Activated CD4-positive, alpha-beta T cell treated with anti-CD3 and anti-CD28 coated beads for 36 hours (primary cell): ENCODE data around the gene IFNL1. TPM values are rescaled to one million over a fixed set of nuclear protein-coding genes. Genes with fewer than 3 reads are reported as not detected.
A peak's percentile ranks its signal among the peaks of the same experiment; 100 is the strongest.

Source experiments
- ATAC-seq: fragments of 200-7000 bp; cut with Tn5 transposase; one replicate; pipeline ENCODE4 v1.10.0; 2021; ENCODE audit warnings: mild to moderate bottlenecking, moderate library complexity
- CTCF ChIA-PET: fragments of 350-600 bp; sonication (Branson Sonifier 250); formaldehyde crosslinking; loops from one replicate; lab custom pipeline; 2021; ENCODE audit warnings: antibody characterized with exemption; lab: Charles Lee
- POLR2A ChIA-PET: fragments of 350-600 bp; sonication (Branson Sonifier 250); formaldehyde crosslinking; loops from one replicate; lab custom pipeline; 2021; ENCODE audit warnings: antibody characterized with exemption, inconsistent platforms; lab: Charles Lee
- DNase-seq: peaks from one replicate; pipeline ENCODE4 v3.0.0-alpha.2; 2020
- H3K27ac Mint-ChIP-seq: one replicate; pipeline ENCODE4 v1.8.0; 2021; ENCODE audit warnings: mixed read lengths
- H3K27me3 Mint-ChIP-seq: one replicate; pipeline ENCODE4 v1.8.0; 2021; ENCODE audit warnings: mixed read lengths
- H3K36me3 Mint-ChIP-seq: one replicate; pipeline ENCODE4 v1.8.0; 2021; ENCODE audit warnings: low read depth, mixed read lengths
- H3K4me1 Mint-ChIP-seq: one replicate; pipeline ENCODE4 v1.8.0; 2021; ENCODE audit warnings: mixed read lengths
- H3K4me3 Mint-ChIP-seq: one replicate; pipeline ENCODE4 v1.8.0; 2021; ENCODE audit warnings: mild to moderate bottlenecking, moderate library complexity, mixed read lengths
- H3K9me3 Mint-ChIP-seq: one replicate; pipeline ENCODE4 v1.8.0; 2021; ENCODE audit warnings: low read depth, mixed read lengths
- intact Hi-C, 2 experiments: fragments of 100-400 bp; cut with DNase I in 1 of 2; cut with micrococcal nuclease in 1 of 2; formaldehyde crosslinking; loops; one replicate each; pipeline versions ENCODE4 v1.14.2 to v1.15.1; 2022 to 2024; cut with DNase I, micrococcal nuclease
- total RNA-seq, 2 experiments: library from RNA; stranded (reverse); gene quantifications; one replicate each; pipeline ENCODE4 v1.2.3, GENCODE V29; 2021

The IFNL1 gene
- total RNA-seq: under 1 TPM; 0.50 to 0.51 TPM

GRCh38 chr19:39296055-39296645, at the start of gene IFNL1:
Gene IFNL1, plus strand, starts transcription at chr19:39296407. Its CDS starts 15 bp downstream, at chr19:39296422.
- no peaks in the 10 kb centered on the region for H3K9me3 Mint-ChIP-seq
- H3K27ac Mint-ChIP-seq: peak within 1 kb of the TSS; percentile 26
- intact Hi-C loops: no loop called here
- peak; percentile 39 for DNase-seq
- no peaks in the 10 kb centered on the region for H3K36me3 Mint-ChIP-seq
- CTCF ChIA-PET: interaction anchor here (1.5 kb wide), 1 partner anchor 244 kb away, joined by 5 read pairs; no protein-coding TSS in a partner anchor
- no peak for ATAC-seq
- H3K27me3 Mint-ChIP-seq: peaks cover 4% of the 10 kb centered on the region
- H3K4me1 Mint-ChIP-seq: peaks cover 9% of the 10 kb centered on the region
- H3K4me3 Mint-ChIP-seq: no peak within 1 kb of the TSS
- POLR2A ChIA-PET: interaction anchor here (0.6 kb wide), 1 partner anchor 1029 kb away, joined by 4 read pairs; no protein-coding TSS in a partner anchor

DNA sequence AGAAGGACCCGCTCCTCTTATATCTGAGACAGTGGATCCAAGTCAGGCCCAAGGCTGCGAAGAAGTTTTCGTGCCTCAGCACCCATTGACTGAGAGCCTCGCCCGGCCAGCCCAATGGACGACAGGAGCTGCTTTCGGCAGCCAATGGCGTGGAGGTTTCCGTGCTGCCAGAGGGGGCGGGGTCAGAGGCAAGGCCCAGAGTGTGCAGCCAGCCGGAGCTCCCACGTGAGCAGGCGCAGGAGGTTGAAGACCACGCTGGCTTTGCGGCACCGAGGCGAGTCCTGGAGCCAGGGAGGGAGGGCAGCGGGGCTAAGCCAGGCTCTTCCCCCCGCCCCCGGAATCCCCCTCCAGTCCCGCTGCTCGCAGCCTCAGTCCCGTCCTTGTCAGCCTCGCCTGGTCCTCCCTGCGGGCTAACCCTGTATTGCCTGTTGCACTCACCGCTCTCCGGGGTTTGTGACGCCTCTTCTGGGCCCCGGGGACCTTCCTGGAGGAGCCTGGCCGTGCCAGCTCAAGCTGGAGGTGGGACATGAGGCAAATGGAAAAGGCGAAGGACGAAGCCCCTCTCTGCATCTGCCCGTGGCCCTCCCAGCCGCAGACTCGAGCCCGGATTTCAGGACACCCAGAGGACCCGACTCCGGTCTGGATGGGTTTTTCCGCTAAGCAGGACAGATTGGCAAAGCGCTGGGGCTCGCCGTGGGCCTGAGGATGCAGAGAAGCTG, 49.1 kb upstream of the IFNL1 start:
- Mint-ChIP-seq H3K27ac (no peak overlapping the region), H3K4me1 (peaks cover 2% of the 10 kb centered on the region), H3K27me3 (peaks cover 10% of the 10 kb centered on the region), H3K4me3 (no peak overlapping the region), H3K36me3 (no peaks in the 10 kb centered on the region), H3K9me3 (no peaks in the 10 kb centered on the region)
- peak; percentile 55 for DNase-seq
- ATAC-seq: peak; percentile 61
- intact Hi-C loops: no loop called here
- ChIA-PET CTCF (interaction anchor here (0.6 kb wide), 1 partner anchor 32 kb away, joined by 3 read pairs; no protein-coding TSS in a partner anchor), POLR2A (no interaction called here)

- Mint-ChIP-seq H3K9me3 (no peaks in the 10 kb centered on the region), H3K36me3 (no peaks in the 10 kb centered on the region), H3K4me3 (no peak overlapping the region), H3K27me3 (peaks cover 10% of the 10 kb centered on the region), H3K27ac (no peak overlapping the region), H3K4me1 (peaks cover 2% of the 10 kb centered on the region)
- POLR2A ChIA-PET: no interaction called here
- ATAC-seq (peak; percentile 50), DNase-seq (peak; percentile 25)
- CTCF ChIA-PET: no interaction called here
- intact Hi-C loops: no loop called here
These were observed 48.2 kb upstream of the IFNL1 start for GRCh38 chr19:39247701-39248664.

DNA sequence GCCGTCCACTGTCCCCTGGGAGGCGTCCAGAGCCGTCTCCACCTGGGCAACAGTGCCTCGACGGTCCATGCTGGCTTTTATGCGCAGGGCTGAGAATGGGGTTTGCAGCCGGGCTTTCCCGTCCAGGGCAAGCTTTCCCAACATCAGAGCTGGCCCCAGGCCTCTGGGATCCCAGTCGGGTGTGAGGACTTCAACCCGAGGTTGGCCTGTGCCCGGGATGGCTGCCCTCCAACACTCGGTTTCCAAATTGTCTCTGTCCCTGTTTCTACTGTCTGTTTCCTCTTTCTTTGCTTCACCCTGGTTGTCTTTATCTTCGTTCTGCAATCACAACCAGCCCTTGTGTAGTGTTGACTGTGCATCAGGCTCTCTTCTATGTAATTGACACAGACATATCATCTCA, 47.4 kb upstream of the IFNL1 start, which contains the start of gene IFNL4:
TSS of gene IFNL4 (minus strand) at position 51 of the 400 bp plus-strand sequence.
- no peak for ATAC-seq
- no peaks in the 10 kb centered on the region for H3K36me3 Mint-ChIP-seq
- peaks cover 2% of the 10 kb centered on the region for H3K4me1 Mint-ChIP-seq
- H3K9me3 Mint-ChIP-seq: no peaks in the 10 kb centered on the region
- intact Hi-C loops: no loop called here
- CTCF ChIA-PET: no interaction called here
- H3K4me3 Mint-ChIP-seq: no peak within 1 kb of the TSS
- H3K27ac Mint-ChIP-seq: no peak within 1 kb of the TSS
- POLR2A ChIA-PET: no interaction called here
- H3K27me3 Mint-ChIP-seq: peaks cover 10% of the 10 kb centered on the region
- DNase-seq: no peak

DNA sequence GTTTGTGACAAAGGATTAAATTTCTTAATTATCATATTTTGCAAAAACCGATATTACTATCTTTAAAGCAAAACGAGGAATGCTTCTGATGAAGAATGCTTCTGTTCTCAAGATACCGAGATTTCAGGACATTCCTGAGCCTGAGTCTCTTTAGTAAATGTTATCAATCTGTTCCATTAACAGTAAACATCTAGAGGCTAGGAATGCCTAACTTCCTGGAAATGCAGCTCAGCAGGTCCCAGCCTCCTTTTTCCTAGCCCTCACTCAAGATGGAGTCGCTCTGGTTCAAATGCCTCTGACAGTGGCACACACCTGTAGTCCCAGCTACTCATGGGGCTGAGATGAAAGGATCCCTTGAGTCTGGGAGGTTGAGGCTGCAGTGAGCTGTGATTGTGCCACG, 45.1 kb upstream of the IFNL1 start:
- Mint-ChIP-seq H3K27me3 (peaks cover 12% of the 10 kb centered on the region), H3K36me3 (no peaks in the 10 kb centered on the region), H3K27ac (no peak overlapping the region), H3K4me3 (no peak overlapping the region), H3K9me3 (no peaks in the 10 kb centered on the region), H3K4me1 (peaks cover 2% of the 10 kb centered on the region)
- ATAC-seq: no peak
- CTCF ChIA-PET: interaction anchor here (0.6 to 1.6 kb wide), 4 partner anchors 11 to 688 kb away, joined by 3 to 4 read pairs (median 3); no protein-coding TSS in a partner anchor
- intact Hi-C loops: no loop called here
- DNase-seq: no peak
- POLR2A ChIA-PET: interaction anchor here (0.6 kb wide), 1 partner anchor 730 kb away, joined by 6 read pairs; no protein-coding TSS in a partner anchor

GRCh38 chr19:39251846-39252245, 44.4 kb upstream of the IFNL1 start:
- Mint-ChIP-seq H3K27ac (no peak overlapping the region), H3K9me3 (no peaks in the 10 kb centered on the region), H3K36me3 (no peaks in the 10 kb centered on the region), H3K4me1 (peaks cover 2% of the 10 kb centered on the region), H3K4me3 (no peak overlapping the region), H3K27me3 (peaks cover 12% of the 10 kb centered on the region)
- no peak for DNase-seq
- intact Hi-C loops: no loop called here
- ATAC-seq: no peak
- ChIA-PET POLR2A (no interaction called here), CTCF (interaction anchor here (0.6 to 1.6 kb wide), 4 partner anchors 11 to 689 kb away, joined by 3 to 5 read pairs (median 4); no protein-coding TSS in a partner anchor)

DNA sequence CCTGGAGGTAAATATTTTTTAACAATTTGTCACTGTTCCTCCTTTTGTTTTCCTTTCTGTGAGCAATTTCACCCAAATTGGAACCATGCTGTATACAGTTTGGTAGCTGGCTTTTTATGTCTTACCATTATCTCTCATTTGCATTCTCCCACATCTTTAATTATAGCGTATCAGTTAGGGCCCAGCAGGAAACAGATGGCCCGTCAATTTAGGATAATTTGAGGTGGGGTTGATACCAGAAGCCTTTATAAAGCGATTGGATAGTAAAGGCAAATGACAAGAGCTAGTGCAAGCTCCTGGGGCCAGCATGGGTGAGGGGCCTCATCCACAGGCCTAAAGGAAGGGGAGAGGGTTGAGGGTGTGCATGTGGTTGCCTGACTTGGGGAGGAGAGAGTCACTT, 43.7 kb upstream of the IFNL1 start:
- ChIA-PET POLR2A (no interaction called here), CTCF (interaction anchor here (0.8 to 0.9 kb wide), 2 partner anchors 41 to 75 kb away, joined by 3 to 5 read pairs; no protein-coding TSS in a partner anchor)
- no peaks in the 10 kb centered on the region for H3K36me3 Mint-ChIP-seq
- H3K9me3 Mint-ChIP-seq: no peaks in the 10 kb centered on the region
- H3K4me3 Mint-ChIP-seq: no peak overlapping the region
- intact Hi-C loops: no loop called here
- peaks cover 8% of the 10 kb centered on the region for H3K27me3 Mint-ChIP-seq
- no peaks in the 10 kb centered on the region for H3K4me1 Mint-ChIP-seq
- no peak for DNase-seq
- H3K27ac Mint-ChIP-seq: no peak overlapping the region
- ATAC-seq: no peak

- ChIA-PET CTCF (no interaction called here), POLR2A (no interaction called here)
- intact Hi-C loops: no loop called here
- DNase-seq: no peak
- H3K4me3 Mint-ChIP-seq: no peak overlapping the region
- H3K27me3 Mint-ChIP-seq: peaks cover 7% of the 10 kb centered on the region
- no peak for ATAC-seq
- no peak overlapping the region for H3K27ac Mint-ChIP-seq
- peaks cover 4% of the 10 kb centered on the region for H3K4me1 Mint-ChIP-seq
- H3K9me3 Mint-ChIP-seq: no peaks in the 10 kb centered on the region
- no peaks in the 10 kb centered on the region for H3K36me3 Mint-ChIP-seq
These were observed 42.6 kb upstream of the IFNL1 start for GRCh38 chr19:39253374-39254149.

GRCh38 chr19:39254531-39255345, 41.5 kb upstream of the IFNL1 start:
- POLR2A ChIA-PET: no interaction called here
- peaks cover 4% of the 10 kb centered on the region for H3K4me1 Mint-ChIP-seq
- H3K9me3 Mint-ChIP-seq: no peaks in the 10 kb centered on the region

GRCh38 chr19:39257227-39257626, 39.0 kb upstream of the IFNL1 start:
- ATAC-seq (no peak), DNase-seq (no peak)
- POLR2A ChIA-PET: interaction anchor here (0.7 kb wide), 1 partner anchor 17 kb away, joined by 3 read pairs; no protein-coding TSS in a partner anchor
- CTCF ChIA-PET: interaction anchor here (1.2 kb wide), 1 partner anchor 47 kb away, joined by 3 read pairs; no protein-coding TSS in a partner anchor
- intact Hi-C loops: no loop called here
- Mint-ChIP-seq H3K27ac (no peak overlapping the region), H3K4me1 (peaks cover 4% of the 10 kb centered on the region), H3K9me3 (no peaks in the 10 kb centered on the region), H3K36me3 (no peaks in the 10 kb centered on the region), H3K27me3 (peaks cover 11% of the 10 kb centered on the region), H3K4me3 (no peak overlapping the region)

More at GRCh38 chr19:39254531-39255345, 41.5 kb upstream of the IFNL1 start:
- intact Hi-C loops: no loop called here
- Mint-ChIP-seq H3K4me3 (no peak overlapping the region), H3K36me3 (no peaks in the 10 kb centered on the region), H3K27me3 (peaks cover 4% of the 10 kb centered on the region), H3K27ac (no peak overlapping the region)
- ATAC-seq: no peak
- CTCF ChIA-PET: interaction anchor here (0.6 kb wide), 1 partner anchor 620 kb away, joined by 3 read pairs; no protein-coding TSS in a partner anchor
- DNase-seq: no peak
